ENCODE data around the gene TBC1D1.
"Not testable (repeated sequence)": the region's sequence is repeated elsewhere in the genome, so short reads cannot be mapped to it uniquely, and the experiment has no call there.

TBC1D1 gene

DNA sequence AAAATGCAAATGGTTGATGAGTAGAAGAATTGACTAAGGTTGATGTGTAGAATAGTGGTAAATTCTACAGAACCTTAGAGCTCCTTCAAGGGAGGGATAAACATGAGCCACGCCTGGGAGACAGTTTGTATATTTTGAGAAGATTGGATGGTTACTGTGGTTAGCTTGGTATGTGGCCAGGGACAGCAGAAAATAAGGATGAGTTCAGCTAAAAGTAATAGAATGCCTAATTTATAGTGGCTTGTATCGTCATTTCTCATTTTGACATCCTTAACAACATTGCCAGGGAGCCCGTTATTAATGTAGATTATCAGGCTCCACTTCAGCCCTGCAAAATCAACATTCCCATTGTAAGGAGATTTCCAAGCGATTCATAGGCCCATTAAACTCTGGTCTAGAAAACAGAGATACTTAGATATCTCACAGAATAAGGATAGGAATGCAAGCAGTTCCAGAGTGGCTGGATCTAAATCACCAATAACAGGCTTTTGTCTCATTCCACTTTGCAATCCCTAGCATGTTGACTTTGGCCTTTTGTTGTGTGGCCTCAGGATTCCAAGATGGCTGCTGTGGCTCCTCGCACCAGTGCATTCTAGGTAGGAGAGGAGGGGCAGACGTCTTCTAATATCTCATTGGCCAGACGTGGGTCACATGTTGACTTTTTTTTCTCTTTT, 62.9 kb downstream of the TBC1D1 start:
- H3K27me3 Mint-ChIP-seq (ENCODE audit: low read depth), result no peaks in the 10 kb centered on the region
- H3K9me3 Mint-ChIP-seq, result no peaks in the 10 kb centered on the region
- H3K27ac Mint-ChIP-seq, result no peak overlapping the region
- no peak overlapping the region for H3K4me3 Mint-ChIP-seq
- peaks cover 14% of the 10 kb centered on the region for H3K36me3 Mint-ChIP-seq (ENCODE audit: low read depth)
- no peak for DNase-seq (ENCODE audit: low spot score)
- peaks cover 11% of the 10 kb centered on the region for H3K4me1 Mint-ChIP-seq (ENCODE audit: low read depth)

DNA sequence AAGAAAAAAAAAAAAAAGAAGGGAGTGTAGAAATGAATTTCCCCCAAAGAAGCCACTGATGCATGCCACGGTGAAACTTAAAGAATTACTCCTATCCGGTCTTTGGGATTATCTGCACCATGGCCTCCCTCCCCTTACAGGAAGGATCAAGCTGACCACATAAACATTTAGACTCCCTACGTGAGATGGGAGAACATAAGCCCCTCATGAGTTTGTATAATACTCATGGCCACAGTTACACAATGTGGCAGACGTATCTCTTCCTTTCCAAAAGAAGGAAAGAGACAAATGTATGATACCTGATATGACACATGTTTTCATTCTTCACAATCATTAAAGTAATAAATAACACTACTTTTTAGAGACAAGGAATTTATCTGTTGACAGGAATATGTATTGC, 66.1 kb downstream of the TBC1D1 start:
- no peak for DNase-seq (ENCODE audit: low spot score)
- H3K9me3 Mint-ChIP-seq, result no peaks in the 10 kb centered on the region
- H3K27ac Mint-ChIP-seq, result no peak overlapping the region
- H3K4me1 Mint-ChIP-seq (ENCODE audit: low read depth), result peaks cover 7% of the 10 kb centered on the region
- H3K27me3 Mint-ChIP-seq (ENCODE audit: low read depth), result no peaks in the 10 kb centered on the region
- H3K36me3 Mint-ChIP-seq (ENCODE audit: low read depth), result peaks cover 9% of the 10 kb centered on the region
- no peak overlapping the region for H3K4me3 Mint-ChIP-seq

GRCh38 chr4:37958932-37959331, 68.0 kb downstream of the TBC1D1 start:
- Mint-ChIP-seq H3K27me3 (ENCODE audit: low read depth) (no peaks in the 10 kb centered on the region), H3K27ac (no peak overlapping the region), H3K36me3 (ENCODE audit: low read depth) (peaks cover 5% of the 10 kb centered on the region), H3K4me3 (no peak overlapping the region), H3K4me1 (ENCODE audit: low read depth) (peaks cover 7% of the 10 kb centered on the region), H3K9me3 (no peaks in the 10 kb centered on the region)
- DNase-seq (ENCODE audit: low spot score), result no peak

- peaks cover 2% of the 10 kb centered on the region for H3K4me1 Mint-ChIP-seq (ENCODE audit: low read depth)
- H3K27me3 Mint-ChIP-seq (ENCODE audit: low read depth), result no peaks in the 10 kb centered on the region
- H3K9me3 Mint-ChIP-seq, result no peaks in the 10 kb centered on the region
- no peak for DNase-seq (ENCODE audit: low spot score)
- peaks cover 3% of the 10 kb centered on the region for H3K36me3 Mint-ChIP-seq (ENCODE audit: low read depth)
- H3K27ac Mint-ChIP-seq, result no peak within 1 kb of the TSS
- H3K4me3 Mint-ChIP-seq, result no peak within 1 kb of the TSS
Observed at GRCh38 chr4:37960098-37960497, 69.2 kb downstream of the TBC1D1 start, which contains the start of gene PTTG2. TSS of gene PTTG2 (plus strand) at chr4:37960398. CDS start at chr4:37960435, 37 bp downstream.

- no peaks in the 10 kb centered on the region for H3K27me3 Mint-ChIP-seq (ENCODE audit: low read depth)
- H3K9me3 Mint-ChIP-seq, result no peaks in the 10 kb centered on the region
- DNase-seq (ENCODE audit: low spot score), result no peak
- no peak overlapping the region for H3K4me3 Mint-ChIP-seq
- H3K27ac Mint-ChIP-seq, result no peak overlapping the region
- H3K4me1 Mint-ChIP-seq (ENCODE audit: low read depth), result no peaks in the 10 kb centered on the region
- peaks cover 3% of the 10 kb centered on the region for H3K36me3 Mint-ChIP-seq (ENCODE audit: low read depth)
Observed at GRCh38 chr4:37960679-37961450, 70.0 kb downstream of the TBC1D1 start.

- Mint-ChIP-seq H3K27me3 (ENCODE audit: low read depth) (no peaks in the 10 kb centered on the region), H3K36me3 (ENCODE audit: low read depth) (peaks cover 3% of the 10 kb centered on the region), H3K4me3 (no peak overlapping the region), H3K4me1 (ENCODE audit: low read depth) (no peaks in the 10 kb centered on the region), H3K9me3 (no peaks in the 10 kb centered on the region), H3K27ac (peak overlapping the region; percentile 28)
- DNase-seq (ENCODE audit: low spot score), result no peak
Observed at GRCh38 chr4:37964734-37965457, 74.0 kb downstream of the TBC1D1 start.

- H3K27ac Mint-ChIP-seq, result no peak overlapping the region
- H3K36me3 Mint-ChIP-seq (ENCODE audit: low read depth), result peaks cover 3% of the 10 kb centered on the region
- no peak for DNase-seq (ENCODE audit: low spot score)
- peaks cover 7% of the 10 kb centered on the region for H3K4me1 Mint-ChIP-seq (ENCODE audit: low read depth)
- H3K27me3 Mint-ChIP-seq (ENCODE audit: low read depth), result no peaks in the 10 kb centered on the region
- H3K9me3 Mint-ChIP-seq, result no peaks in the 10 kb centered on the region
- H3K4me3 Mint-ChIP-seq, result no peak overlapping the region
Observed at GRCh38 chr4:37966044-37966443, 75.2 kb downstream of the TBC1D1 start.

GRCh38 chr4:37967736-37968135, 76.9 kb downstream of the TBC1D1 start:
- peak overlapping the region; percentile 11 for H3K27ac Mint-ChIP-seq
- peaks cover 3% of the 10 kb centered on the region for H3K36me3 Mint-ChIP-seq (ENCODE audit: low read depth)
- peaks cover 7% of the 10 kb centered on the region for H3K4me1 Mint-ChIP-seq (ENCODE audit: low read depth)

DNA sequence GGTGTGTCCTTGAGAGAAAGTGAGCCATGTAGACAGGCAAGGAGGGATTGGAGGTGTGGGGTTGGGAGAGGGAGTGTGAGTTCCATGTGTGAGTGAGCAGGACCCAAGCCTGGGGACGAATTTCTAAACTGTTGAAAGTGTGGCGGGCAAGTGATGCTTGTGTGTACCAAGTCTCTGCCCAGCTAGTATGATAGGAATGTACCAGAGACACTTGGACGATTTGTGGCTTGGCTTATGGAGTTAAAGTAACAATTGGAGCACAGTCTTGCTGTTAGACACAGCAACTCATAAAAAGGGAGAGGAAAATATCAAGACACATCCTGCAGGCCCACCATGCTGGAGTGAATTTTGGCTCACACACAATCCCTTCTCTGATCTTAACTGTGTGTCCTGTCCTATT, 77.9 kb downstream of the TBC1D1 start:
- Mint-ChIP-seq H3K4me1 (ENCODE audit: low read depth) (peaks cover 12% of the 10 kb centered on the region), H3K27me3 (ENCODE audit: low read depth) (no peaks in the 10 kb centered on the region), H3K36me3 (ENCODE audit: low read depth) (peaks cover 3% of the 10 kb centered on the region), H3K27ac (no peak overlapping the region), H3K4me3 (no peak overlapping the region), H3K9me3 (no peaks in the 10 kb centered on the region)
- no peak for DNase-seq (ENCODE audit: low spot score)

More at GRCh38 chr4:37967736-37968135, 76.9 kb downstream of the TBC1D1 start:
- DNase-seq (ENCODE audit: low spot score), result no peak
- no peaks in the 10 kb centered on the region for H3K9me3 Mint-ChIP-seq
- no peaks in the 10 kb centered on the region for H3K27me3 Mint-ChIP-seq (ENCODE audit: low read depth)
- H3K4me3 Mint-ChIP-seq, result no peak overlapping the region

DNA sequence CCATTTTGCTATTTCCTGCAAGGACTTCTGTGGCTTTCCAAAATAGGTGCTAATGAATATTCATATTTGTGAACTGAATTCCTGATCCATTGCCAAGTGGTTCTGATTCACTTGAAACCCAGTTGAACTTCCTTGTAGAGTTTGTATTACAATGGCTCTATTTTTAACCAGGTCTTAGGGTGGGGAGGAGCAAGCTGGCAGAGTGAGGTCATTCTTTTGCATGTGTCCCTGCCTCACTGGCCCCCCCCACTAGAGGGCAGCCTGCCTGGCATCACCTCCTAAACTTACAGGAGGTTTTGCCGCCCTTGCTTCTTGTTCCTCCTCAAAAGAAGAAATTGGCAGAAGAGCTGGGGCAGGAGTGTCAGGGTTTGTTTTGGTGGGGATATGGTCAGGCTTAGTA, 79.8 kb downstream of the TBC1D1 start:
- H3K36me3 Mint-ChIP-seq (ENCODE audit: low read depth), result peaks cover 3% of the 10 kb centered on the region
- H3K4me3 Mint-ChIP-seq, result no peak overlapping the region
- H3K9me3 Mint-ChIP-seq, result no peaks in the 10 kb centered on the region
- DNase-seq (ENCODE audit: low spot score), result peak; percentile 43
- peaks cover 12% of the 10 kb centered on the region for H3K4me1 Mint-ChIP-seq (ENCODE audit: low read depth)
- H3K27ac Mint-ChIP-seq, result no peak overlapping the region
- no peaks in the 10 kb centered on the region for H3K27me3 Mint-ChIP-seq (ENCODE audit: low read depth)

DNA sequence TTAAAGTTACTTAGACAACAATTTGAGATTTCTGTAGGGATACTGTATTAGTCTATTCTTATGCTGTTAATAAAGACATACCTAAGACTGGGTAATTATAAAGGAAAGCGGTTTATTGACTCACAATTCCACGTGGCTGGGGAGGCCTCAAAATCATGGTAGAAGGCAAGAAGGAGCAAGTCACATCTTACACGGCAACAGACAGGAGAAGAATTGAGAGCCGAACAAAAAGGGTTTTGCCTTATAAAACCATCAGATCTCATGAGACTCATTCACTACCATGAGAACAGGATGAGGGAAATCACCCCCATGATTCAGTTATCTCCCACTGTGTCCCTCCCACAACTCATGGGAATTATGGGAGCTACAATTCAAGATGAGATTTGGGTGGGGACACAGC, 80.3 kb downstream of the TBC1D1 start:
- no peak for DNase-seq (ENCODE audit: low spot score)
- no peak overlapping the region for H3K4me3 Mint-ChIP-seq

DNA sequence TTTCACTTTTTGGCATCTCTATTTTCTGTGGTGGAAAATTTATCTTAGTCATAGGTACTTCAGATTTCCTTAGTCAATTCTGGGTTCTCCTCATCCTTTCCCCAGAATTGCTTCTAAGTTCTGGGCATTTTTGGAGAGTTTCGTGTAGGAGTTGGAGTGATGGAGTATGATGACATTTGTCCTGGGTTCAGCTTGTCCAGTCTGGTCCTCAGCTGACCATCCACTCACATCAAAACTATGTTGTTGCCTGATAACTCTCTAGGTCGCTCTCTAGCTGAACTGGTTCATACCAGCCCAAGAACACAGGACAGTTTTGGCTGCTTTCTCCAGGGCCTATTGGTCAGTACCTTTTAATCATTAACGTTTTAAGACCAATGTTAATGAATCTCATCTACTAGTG, 82.6 kb downstream of the TBC1D1 start:
- H3K27ac Mint-ChIP-seq, result no peak overlapping the region
- H3K4me3 Mint-ChIP-seq, result no peak overlapping the region
- no peaks in the 10 kb centered on the region for H3K27me3 Mint-ChIP-seq (ENCODE audit: low read depth)
- peaks cover 21% of the 10 kb centered on the region for H3K4me1 Mint-ChIP-seq (ENCODE audit: low read depth)
- H3K36me3 Mint-ChIP-seq (ENCODE audit: low read depth), result peaks cover 3% of the 10 kb centered on the region
- no peaks in the 10 kb centered on the region for H3K9me3 Mint-ChIP-seq
- no peak for DNase-seq (ENCODE audit: low spot score)

More for the DNA sequence above, 80.3 kb downstream of the TBC1D1 start:
- H3K4me1 Mint-ChIP-seq (ENCODE audit: low read depth), result peaks cover 16% of the 10 kb centered on the region
- no peaks in the 10 kb centered on the region for H3K27me3 Mint-ChIP-seq (ENCODE audit: low read depth)
- peaks cover 3% of the 10 kb centered on the region for H3K36me3 Mint-ChIP-seq (ENCODE audit: low read depth)
- H3K27ac Mint-ChIP-seq, result no peak overlapping the region
- H3K9me3 Mint-ChIP-seq, result no peaks in the 10 kb centered on the region

DNA sequence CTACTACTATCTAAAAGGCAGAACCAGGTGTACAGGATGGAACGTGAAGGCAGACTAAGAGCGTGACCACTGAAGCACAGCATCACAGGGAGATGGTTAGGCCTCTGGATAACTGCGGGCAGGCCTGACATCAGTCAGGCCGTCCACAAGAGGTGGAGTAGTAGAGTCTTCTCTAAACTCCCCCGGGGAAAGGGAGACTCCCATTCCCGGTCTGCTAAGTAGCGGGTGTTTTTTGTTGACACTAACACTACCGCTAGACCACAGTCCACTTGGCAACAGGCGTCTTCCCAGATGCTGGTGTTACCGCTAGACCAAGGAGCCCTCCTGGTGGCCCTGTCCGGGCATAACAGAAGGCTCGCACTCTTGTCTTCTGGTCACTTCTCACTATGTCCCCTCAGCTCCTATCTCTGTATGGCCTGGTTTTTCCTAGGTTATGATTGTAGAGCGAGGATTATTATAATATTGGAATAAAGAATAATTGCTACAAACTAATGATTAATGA, 84.5 kb downstream of the TBC1D1 start:
- Mint-ChIP-seq H3K27ac (peak overlapping the region; percentile 21), H3K4me1 (ENCODE audit: low read depth) (peaks cover 27% of the 10 kb centered on the region)
- H3K36me3 Mint-ChIP-seq (ENCODE audit: low read depth); H3K9me3 Mint-ChIP-seq; DNase-seq (ENCODE audit: low spot score); H3K4me3 Mint-ChIP-seq; H3K27me3 Mint-ChIP-seq (ENCODE audit: low read depth): not testable (repeated sequence)

GRCh38 chr4:37976507-37976906, 85.6 kb downstream of the TBC1D1 start:
- no peaks in the 10 kb centered on the region for H3K9me3 Mint-ChIP-seq
- no peak overlapping the region for H3K27ac Mint-ChIP-seq
- peak overlapping the region; percentile 67 for H3K4me3 Mint-ChIP-seq
- peaks cover 25% of the 10 kb centered on the region for H3K4me1 Mint-ChIP-seq (ENCODE audit: low read depth)
- no peak for DNase-seq (ENCODE audit: low spot score)
- H3K27me3 Mint-ChIP-seq (ENCODE audit: low read depth), result no peaks in the 10 kb centered on the region
- H3K36me3 Mint-ChIP-seq (ENCODE audit: low read depth), result peaks cover 2% of the 10 kb centered on the region

All from T-helper 2 cell treated with Interferon-gamma antibody and Interleukin-4, amounts not matched to agents 5 μg/mL and 100 μg/mL, for 36 hours (primary cell).